ENCODE results near the gene AMPH.
A peak's percentile ranks its signal among the peaks of the same experiment; 100 is the strongest.

The AMPH gene

DNA sequence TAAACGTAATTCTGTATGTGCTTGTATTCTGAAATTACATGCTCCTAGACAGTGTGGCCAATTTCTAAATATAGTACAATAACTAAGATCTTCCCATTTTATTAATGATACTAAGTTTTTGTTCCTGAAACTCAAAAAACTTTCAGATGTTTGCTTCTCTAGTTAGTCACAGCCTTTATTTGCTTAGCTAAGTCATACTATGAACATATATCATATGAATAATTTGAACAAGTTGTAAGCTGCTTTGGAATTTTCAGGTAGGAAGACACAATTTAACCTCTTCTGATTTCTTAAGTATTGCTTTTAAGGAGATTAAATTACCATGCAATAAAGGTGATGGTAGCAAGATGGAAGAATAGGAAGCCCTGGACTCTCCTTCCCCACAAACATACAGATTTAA lies 148.7 kb downstream of the AMPH start:
- TF ChIP-seq POLR2AphosphoS5 (IDR thresholded peaks at IDR 0.05; ENCODE audit: borderline replicate concordance, low read depth, low read length) (no peak), EZH2 (IDR thresholded peaks at IDR 0.05) (no peak), FOXP2 (optimal IDR thresholded peaks at IDR 0.05; ENCODE audit: control extremely low read depth, extremely low read length, insufficient read depth) (no peak)
- no peak overlapping the region for H3K9ac ChIP-seq (ENCODE audit: insufficient read length)

GRCh38 chr7:38481401-38481800 lies 149.8 kb downstream of the AMPH start:
- H3K9me3 ChIP-seq (ENCODE audit: low read depth, low read length) = no peaks in the 10 kb centered on the region
- no peak overlapping the region for H3K27ac ChIP-seq
- TF ChIP-seq POLR2AphosphoS5 (IDR thresholded peaks at IDR 0.05; ENCODE audit: borderline replicate concordance, low read depth, low read length) (no peak), EZH2 (IDR thresholded peaks at IDR 0.05) (no peak), FOXP2 (optimal IDR thresholded peaks at IDR 0.05; ENCODE audit: control extremely low read depth, extremely low read length, insufficient read depth) (no peak)
- H3K9ac ChIP-seq (ENCODE audit: insufficient read length) = no peak overlapping the region
- no peak for DNase-seq (ENCODE audit: low read depth, low spot score)
- no peaks in the 10 kb centered on the region for H3K36me3 ChIP-seq (ENCODE audit: insufficient read depth, low read length)
- H3K4me3 ChIP-seq = no peak overlapping the region

More for the DNA sequence above, 148.7 kb downstream of the AMPH start:
- no peak for DNase-seq (ENCODE audit: low read depth, low spot score)
- no peak overlapping the region for H3K4me3 ChIP-seq
- H3K9me3 ChIP-seq (ENCODE audit: low read depth, low read length) = no peaks in the 10 kb centered on the region
- no peak overlapping the region for H3K27ac ChIP-seq
- H3K36me3 ChIP-seq (ENCODE audit: insufficient read depth, low read length) = no peaks in the 10 kb centered on the region

GRCh38 chr7:38478404-38478803 lies 152.8 kb downstream of the AMPH start:
- TF ChIP-seq POLR2AphosphoS5 (IDR thresholded peaks at IDR 0.05; ENCODE audit: borderline replicate concordance, low read depth, low read length) = no peak
- TF ChIP-seq FOXP2 (optimal IDR thresholded peaks at IDR 0.05; ENCODE audit: control extremely low read depth, extremely low read length, insufficient read depth) = no peak
- no peak for TF ChIP-seq EZH2 (IDR thresholded peaks at IDR 0.05)

DNA sequence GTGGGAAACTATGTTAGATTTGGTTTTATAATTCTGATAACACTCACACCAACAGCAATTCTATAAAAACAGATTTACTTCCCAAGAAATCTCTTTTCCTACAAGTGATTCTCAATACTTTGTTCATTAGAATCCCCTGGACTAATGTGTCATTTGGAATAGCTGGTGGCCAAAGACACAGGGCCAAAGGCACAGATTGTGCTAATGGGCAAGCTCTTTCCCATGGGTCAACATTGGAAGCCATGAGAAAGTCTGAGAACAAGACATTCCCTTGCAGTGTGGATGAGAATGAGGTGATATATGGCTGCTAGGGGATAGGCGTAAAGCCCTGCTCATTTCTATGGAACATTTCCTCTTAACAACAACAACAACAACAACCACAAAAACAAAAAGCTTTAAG lies 153.8 kb downstream of the AMPH start:
- H3K4me3 ChIP-seq = no peak overlapping the region
- H3K9me3 ChIP-seq (ENCODE audit: low read depth, low read length) = no peaks in the 10 kb centered on the region
- no peak for DNase-seq (ENCODE audit: low read depth, low spot score)

More at GRCh38 chr7:38478404-38478803, 152.8 kb downstream of the AMPH start:
- Histone ChIP-seq H3K9me3 (ENCODE audit: low read depth, low read length) (no peaks in the 10 kb centered on the region), H3K4me3 (no peak overlapping the region), H3K9ac (ENCODE audit: insufficient read length) (no peak overlapping the region), H3K36me3 (ENCODE audit: insufficient read depth, low read length) (no peaks in the 10 kb centered on the region), H3K27ac (no peak overlapping the region)
- no peak for DNase-seq (ENCODE audit: low read depth, low spot score)

DNA sequence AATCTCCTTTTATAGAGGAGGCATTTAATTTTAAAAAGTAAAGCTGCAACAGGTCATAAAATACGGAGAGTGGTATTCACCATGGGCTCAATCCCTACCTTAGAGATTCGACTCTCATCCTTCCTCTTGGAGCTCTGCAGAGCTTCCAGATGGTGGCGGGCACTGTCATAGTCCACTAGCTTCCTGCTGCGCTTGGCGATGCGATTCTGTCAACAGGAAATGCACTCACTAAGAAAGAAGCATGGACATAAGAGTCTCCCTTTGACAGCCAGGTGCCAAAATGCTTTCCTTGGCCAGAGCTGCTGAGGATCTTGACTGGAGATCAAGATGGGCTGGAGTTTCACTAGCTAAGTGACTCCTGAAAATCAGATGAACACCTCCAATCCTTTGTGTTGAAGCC lies 154.4 kb downstream of the AMPH start:
- H3K4me3 ChIP-seq = no peak overlapping the region
- no peak overlapping the region for H3K9ac ChIP-seq (ENCODE audit: insufficient read length)
- H3K9me3 ChIP-seq (ENCODE audit: low read depth, low read length) = no peaks in the 10 kb centered on the region
- no peaks in the 10 kb centered on the region for H3K36me3 ChIP-seq (ENCODE audit: insufficient read depth, low read length)
- TF ChIP-seq EZH2 (IDR thresholded peaks at IDR 0.05) = no peak
- no peak for TF ChIP-seq POLR2AphosphoS5 (IDR thresholded peaks at IDR 0.05; ENCODE audit: borderline replicate concordance, low read depth, low read length)
- no peak for TF ChIP-seq FOXP2 (optimal IDR thresholded peaks at IDR 0.05; ENCODE audit: control extremely low read depth, extremely low read length, insufficient read depth)
- H3K27ac ChIP-seq = no peak overlapping the region
- DNase-seq (ENCODE audit: low read depth, low spot score) = no peak

More for the DNA sequence above, 153.8 kb downstream of the AMPH start:
- Histone ChIP-seq H3K27ac (no peak overlapping the region), H3K9ac (ENCODE audit: insufficient read length) (no peak overlapping the region), H3K36me3 (ENCODE audit: insufficient read depth, low read length) (no peaks in the 10 kb centered on the region)
- TF ChIP-seq FOXP2 (optimal IDR thresholded peaks at IDR 0.05; ENCODE audit: control extremely low read depth, extremely low read length, insufficient read depth) (no peak), EZH2 (IDR thresholded peaks at IDR 0.05) (no peak), POLR2AphosphoS5 (IDR thresholded peaks at IDR 0.05; ENCODE audit: borderline replicate concordance, low read depth, low read length) (no peak)

DNA sequence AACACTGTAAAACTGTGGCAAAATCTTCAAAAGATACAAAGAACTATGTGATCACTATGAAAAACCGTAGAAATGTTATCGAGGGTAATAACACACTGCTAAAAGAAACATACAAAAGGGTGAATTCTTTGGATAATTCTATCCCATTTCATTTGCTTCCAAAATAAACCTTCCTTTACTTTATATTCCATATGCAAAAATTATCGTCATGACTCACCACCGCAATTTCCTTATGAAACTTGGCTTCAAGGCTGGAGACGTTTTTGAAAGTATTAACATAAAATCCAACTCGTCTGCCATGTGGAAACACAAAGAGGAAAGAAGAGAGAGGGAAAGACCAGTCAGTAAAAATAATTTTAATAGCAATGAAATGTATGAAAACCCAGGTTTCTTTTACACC lies 165.2 kb downstream of the AMPH start:
- Histone ChIP-seq H3K36me3 (ENCODE audit: insufficient read depth, low read length) (no peaks in the 10 kb centered on the region), H3K27ac (no peak overlapping the region), H3K9ac (ENCODE audit: insufficient read length) (no peak overlapping the region), H3K4me3 (no peak overlapping the region), H3K9me3 (ENCODE audit: low read depth, low read length) (no peaks in the 10 kb centered on the region)
- DNase-seq (ENCODE audit: low read depth, low spot score) = no peak
- no peak for TF ChIP-seq FOXP2 (optimal IDR thresholded peaks at IDR 0.05; ENCODE audit: control extremely low read depth, extremely low read length, insufficient read depth)
- TF ChIP-seq EZH2 (IDR thresholded peaks at IDR 0.05) = no peak
- TF ChIP-seq POLR2AphosphoS5 (IDR thresholded peaks at IDR 0.05; ENCODE audit: borderline replicate concordance, low read depth, low read length) = no peak

GRCh38 chr7:38463277-38464225 lies 167.6 kb downstream of the AMPH start:
- no peak overlapping the region for H3K4me3 ChIP-seq
- TF ChIP-seq POLR2AphosphoS5 (IDR thresholded peaks at IDR 0.05; ENCODE audit: borderline replicate concordance, low read depth, low read length) (no peak), FOXP2 (optimal IDR thresholded peaks at IDR 0.05; ENCODE audit: control extremely low read depth, extremely low read length, insufficient read depth) (no peak), EZH2 (IDR thresholded peaks at IDR 0.05) (no peak)
- peak; percentile 8 for DNase-seq (ENCODE audit: low read depth, low spot score)
- no peaks in the 10 kb centered on the region for H3K36me3 ChIP-seq (ENCODE audit: insufficient read depth, low read length)
- H3K9ac ChIP-seq (ENCODE audit: insufficient read length) = no peak overlapping the region
- H3K27ac ChIP-seq = no peak overlapping the region
- no peaks in the 10 kb centered on the region for H3K9me3 ChIP-seq (ENCODE audit: low read depth, low read length)

GRCh38 chr7:38462819-38463218 lies 168.4 kb downstream of the AMPH start:
- Histone ChIP-seq H3K36me3 (ENCODE audit: insufficient read depth, low read length) (no peaks in the 10 kb centered on the region), H3K9me3 (ENCODE audit: low read depth, low read length) (no peaks in the 10 kb centered on the region), H3K27ac (no peak overlapping the region), H3K9ac (ENCODE audit: insufficient read length) (no peak overlapping the region), H3K4me3 (no peak overlapping the region)
- TF ChIP-seq FOXP2 (optimal IDR thresholded peaks at IDR 0.05; ENCODE audit: control extremely low read depth, extremely low read length, insufficient read depth) (no peak), POLR2AphosphoS5 (IDR thresholded peaks at IDR 0.05; ENCODE audit: borderline replicate concordance, low read depth, low read length) (no peak), EZH2 (IDR thresholded peaks at IDR 0.05) (no peak)
- DNase-seq (ENCODE audit: low read depth, low spot score) = no peak

Data from SK-N-MC (cell line).